Colonic mucosa (tissue), 4 donors: ENCODE measurements around the gene USH1C. TPM values are rescaled to one million over a fixed set of nuclear protein-coding genes. Genes with fewer than 3 reads are reported as not detected.

Experiments used
- DNase-seq: peaks from one replicate; pipeline ENCODE4 v3.0.0-alpha.2; 2020
- H3K27ac ChIP-seq: fragments of 200-600 bp; one replicate; pipeline ENCODE4 v1.8.0; 2021
- H3K27me3 ChIP-seq: fragments of 200-600 bp; one replicate; pipeline ENCODE4 v1.8.0; 2021
- H3K36me3 ChIP-seq: fragments of 200-600 bp; one replicate; pipeline ENCODE4 v1.8.0; 2021
- H3K4me1 ChIP-seq: fragments of 200-600 bp; one replicate; pipeline ENCODE4 v1.8.0; 2021; ENCODE audit warnings: mild to moderate bottlenecking
- H3K4me3 ChIP-seq: fragments of 200-600 bp; one replicate; pipeline ENCODE4 v1.8.0; 2021
- H3K9ac ChIP-seq, 2 donors: one replicate each; pipeline ENCODE4 v1.7.0; 2013; ENCODE audit warnings: control low read depth in 2 of 2, low read depth in 2 of 2, low read length in 2 of 2
- H3K9me3 ChIP-seq: fragments of 200-600 bp; one replicate; pipeline ENCODE4 v1.8.0; 2021
- intact Hi-C: fragments of 100-400 bp; cut with DNase I; formaldehyde crosslinking; loops from one replicate; pipeline ENCODE4 v1.14.1; 2022
- total RNA-seq, 2 donors: library from RNA; stranded (reverse); fragmentation: NEBNext Ultra II Directional in 1 of 2; extraction: Animal tissue kit (Norgen Biotek cat#: 25700) in 1 of 2; gene quantifications; one replicate each; pipeline ENCODE4 v1.2.1, GENCODE V29; 2021
- TF ChIP-seq, protein P1 (sequence below): fragments of 200-600 bp; IDR thresholded peaks from one replicate; pipeline ENCODE4 v1.8.0; 2022; ENCODE audit warnings: antibody characterized with exemption, mild to moderate bottlenecking
- donor health status: healthy.
- donor health status: DM: no; HTN: no; CAD: no.
- donor health status: DM: no; HTN: no; CAD: no.

The USH1C gene
- total RNA-seq, 2 donors from 2014 or later: 143 to 161 TPM

DNA sequence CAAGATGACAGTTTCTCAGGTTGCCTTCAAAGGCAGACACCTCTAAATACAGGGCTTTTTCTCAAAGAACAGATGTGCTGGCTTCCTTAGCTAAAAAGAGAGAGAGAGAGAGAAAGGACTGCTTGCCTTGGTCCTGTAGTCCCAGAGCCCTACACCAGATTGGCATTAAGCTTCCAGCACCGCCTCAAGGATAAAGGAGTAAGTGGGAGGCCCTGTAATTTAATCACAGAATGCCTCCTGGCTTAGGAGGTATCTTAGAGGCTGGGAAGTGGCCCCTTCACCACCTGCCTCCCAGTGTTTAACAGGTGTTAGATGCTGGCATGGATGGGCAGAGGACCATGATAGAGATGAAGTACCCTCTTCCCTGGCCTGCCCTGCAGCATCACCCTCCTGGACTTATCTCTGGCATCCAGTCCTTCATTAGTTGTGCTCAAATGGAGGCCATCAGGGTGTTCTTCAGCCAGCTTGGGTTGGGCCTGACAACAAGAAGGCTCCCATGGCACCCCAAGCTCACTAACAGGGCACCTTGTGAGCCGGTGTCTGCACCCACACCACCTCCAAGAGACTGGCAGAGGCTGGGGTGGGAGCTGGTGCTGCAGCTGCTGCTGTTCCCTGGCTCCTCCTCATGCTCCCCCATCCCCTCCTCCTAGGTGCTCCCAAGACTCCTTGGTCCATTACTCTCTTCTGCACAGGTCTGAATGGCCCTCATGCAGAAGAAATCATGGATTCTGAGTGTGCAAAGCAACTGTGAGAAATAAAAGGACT is 100.1 kb downstream of the USH1C start:
- H3K4me1 ChIP-seq: no peaks in the 10 kb centered on the region
- no peaks in the 10 kb centered on the region for H3K27me3 ChIP-seq
- no peak for DNase-seq
- intact Hi-C loops: no loop called here
- no peak overlapping the region for H3K27ac ChIP-seq
- H3K9ac ChIP-seq: no peak overlapping the region
- H3K9me3 ChIP-seq: no peaks in the 10 kb centered on the region
- no peak overlapping the region for H3K4me3 ChIP-seq
- H3K36me3 ChIP-seq: no peaks in the 10 kb centered on the region
- TF ChIP-seq, protein P1, sequence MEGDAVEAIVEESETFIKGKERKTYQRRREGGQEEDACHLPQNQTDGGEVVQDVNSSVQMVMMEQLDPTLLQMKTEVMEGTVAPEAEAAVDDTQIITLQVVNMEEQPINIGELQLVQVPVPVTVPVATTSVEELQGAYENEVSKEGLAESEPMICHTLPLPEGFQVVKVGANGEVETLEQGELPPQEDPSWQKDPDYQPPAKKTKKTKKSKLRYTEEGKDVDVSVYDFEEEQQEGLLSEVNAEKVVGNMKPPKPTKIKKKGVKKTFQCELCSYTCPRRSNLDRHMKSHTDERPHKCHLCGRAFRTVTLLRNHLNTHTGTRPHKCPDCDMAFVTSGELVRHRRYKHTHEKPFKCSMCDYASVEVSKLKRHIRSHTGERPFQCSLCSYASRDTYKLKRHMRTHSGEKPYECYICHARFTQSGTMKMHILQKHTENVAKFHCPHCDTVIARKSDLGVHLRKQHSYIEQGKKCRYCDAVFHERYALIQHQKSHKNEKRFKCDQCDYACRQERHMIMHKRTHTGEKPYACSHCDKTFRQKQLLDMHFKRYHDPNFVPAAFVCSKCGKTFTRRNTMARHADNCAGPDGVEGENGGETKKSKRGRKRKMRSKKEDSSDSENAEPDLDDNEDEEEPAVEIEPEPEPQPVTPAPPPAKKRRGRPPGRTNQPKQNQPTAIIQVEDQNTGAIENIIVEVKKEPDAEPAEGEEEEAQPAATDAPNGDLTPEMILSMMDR: no peak

Other genes starting within 250 kb of the USH1C start
- gene NCR3LG1, start 192.6 kb downstream of the USH1C start, total RNA-seq: 10 to 100 TPM in 1 of 2 donors, 1 to 10 TPM in 1; 9.3 to 11.3 TPM
- 1 to 10 TPM; 1.4 to 2.9 TPM for gene KCNJ11, start 155.8 kb downstream of the USH1C start, total RNA-seq
- gene ABCC8, start 67.6 kb downstream of the USH1C start, total RNA-seq: 1 to 10 TPM; 2.1 to 4.7 TPM
- gene OTOG, start 2.8 kb upstream of the USH1C start, total RNA-seq: not detected
- not detected for gene MYOD1, start 175.2 kb upstream of the USH1C start, total RNA-seq
- under 1 TPM; 0.19 to 0.37 TPM for gene KCNC1, start 190.4 kb upstream of the USH1C start, total RNA-seq